GM12892 (cell line): ENCODE results near the gene CAMTA1.

Experiments
- POLR2A ChIP-seq: IDR thresholded peaks from 2 replicates; pipeline ENCODE4 v1.6.1; 2011; ENCODE audit warnings: low read depth, low read length, control low read depth
- POLR2AphosphoS5 ChIP-seq: IDR thresholded peaks from 2 replicates; pipeline ENCODE4 v1.6.1; 2011; ENCODE audit warnings: low read depth, low read length, control low read depth
- TAF1 ChIP-seq: IDR thresholded peaks from 2 replicates; pipeline ENCODE4 v1.6.1; 2011; ENCODE audit warnings: low read depth, mild to moderate bottlenecking, control low read depth, low read length, borderline replicate concordance

GRCh38 chr1:7732331-7732730 is 947.1 kb downstream of the CAMTA1 start:
- TF ChIP-seq POLR2AphosphoS5 (no peak), POLR2A (no peak), TAF1 (no peak)
